K562 (cell line): ENCODE data around the gene THBS1. TPM values are rescaled to one million over a fixed set of nuclear protein-coding genes. Genes with fewer than 3 reads are reported as not detected.

Experiments
- ATAC-seq: fragments of 200-7000 bp; cut with Tn5 transposase; 3 replicates; pipeline ENCODE4 v1.9.1; 2020; ENCODE audit warnings: moderate library complexity
- BruUV-seq: library from RNA; stranded (reverse); fragments of 400-500 nt; replicated peaks from 2 replicates; lab custom pipeline; 2021; lab: Mats Ljungman, UMichigan
- CTCF ChIA-PET: fragments of 300-600 bp; formaldehyde crosslinking; extraction: SDS; loops from one replicate; lab custom pipeline; 2021; ENCODE audit warnings: low intra/inter-chr PET ratio; lab: Yijun Ruan, JAX
- POLR2A ChIA-PET: fragments of 300-600, 350-650 bp; sonication (Branson Sonifier 250); formaldehyde crosslinking; extraction: SDS; loops from one replicate; lab custom pipeline; 2021; ENCODE audit warnings: antibody characterized with exemption, inconsistent platforms; lab: Yijun Ruan, JAX
- DNase-seq, 4 experiments: peaks; one replicate each; pipeline versions ENCODE4 v3.0.0 to v3.0.0-alpha.2; 2011 to 2018; ENCODE audit warnings: low spot score in 3 of 4, mixed read lengths in 3 of 4; ENCODE audit errors: extremely low read depth in 1 of 4
- FAIRE-seq: peaks from 2 replicates; lab custom pipeline; 2011; peaks lifted over from hg19 to GRCh38; lab: Jason Lieb, UNC
- H2AFZ ChIP-seq: 2 replicates; pipeline ENCODE4 v1.6.0; 2011; ENCODE audit warnings: low read depth, low read length, control low read depth, inconsistent platforms
- H3K27ac ChIP-seq: fragments of 200-600 bp; 3 replicates; pipeline ENCODE4 v1.8.0; 2011; ENCODE audit warnings: low read depth, mild to moderate bottlenecking, control low read depth, inconsistent platforms, low read length, moderate library complexity, mixed read lengths; ENCODE audit errors: extremely low read depth
- H3K27me3 ChIP-seq, 2 experiments: fragments of 300-600 bp in 1 of 2; 2 replicates in 1 of 2; 3 replicates in 1 of 2; pipeline versions ENCODE4 v1.6.0 to v1.8.0; 2011; ENCODE audit warnings: inconsistent platforms in 2 of 2, low read length in 2 of 2, mild to moderate bottlenecking in 1 of 2, mixed read lengths in 1 of 2, moderate library complexity in 1 of 2; ENCODE audit not compliant: control insufficient read depth in 2 of 2, insufficient read depth in 2 of 2
- H3K36me3 ChIP-seq: fragments of 300-600 bp; 3 replicates; pipeline ENCODE4 v1.8.0; 2011; ENCODE audit warnings: mild to moderate bottlenecking, low read length, inconsistent platforms; ENCODE audit not compliant: control insufficient read depth, insufficient read depth
- H3K4me1 ChIP-seq, 2 experiments: fragments of 200-600 bp in 1 of 2; replicated peaks in 1 of 2; 2 replicates in 1 of 2; 3 replicates in 1 of 2; pipeline versions ENCODE4 v1.5.1 to v1.8.0; 2011; ENCODE audit warnings: inconsistent platforms in 2 of 2, low read length in 2 of 2, mild to moderate bottlenecking in 1 of 2, mixed read lengths in 1 of 2, moderate library complexity in 1 of 2; ENCODE audit not compliant: control insufficient read depth in 2 of 2, insufficient read depth in 2 of 2
- H3K4me2 ChIP-seq: 2 replicates; pipeline ENCODE4 v1.6.1; 2011; ENCODE audit warnings: low read length, control low read depth, inconsistent platforms, mixed read lengths; ENCODE audit not compliant: insufficient read depth
- H3K4me3 ChIP-seq: fragments of 200-600 bp; sonication (generic), shearing (Covaris generic); 2 replicates; pipeline ENCODE4 v1.5.1; 2016; ENCODE audit warnings: control low read depth, inconsistent platforms
- H3K79me2 ChIP-seq: fragments of 200-600 bp; 3 replicates; pipeline ENCODE4 v1.8.0; 2011; ENCODE audit warnings: low read length, inconsistent platforms; ENCODE audit not compliant: control insufficient read depth, insufficient read depth
- H3K9ac ChIP-seq, 2 experiments: 2 replicates each; pipeline versions ENCODE4 v1.6.0 to v1.6.1; 2011; ENCODE audit warnings: low read depth in 2 of 2, low read length in 2 of 2, control low read depth in 1 of 2, inconsistent platforms in 1 of 2, mild to moderate bottlenecking in 1 of 2, mixed read lengths in 1 of 2; ENCODE audit not compliant: insufficient read depth in 1 of 2
- H3K9me1 ChIP-seq: one replicate; pipeline ENCODE4 v1.6.0; 2011; ENCODE audit warnings: inconsistent platforms, mild to moderate bottlenecking, low read length, moderate library complexity; ENCODE audit not compliant: control insufficient read depth, insufficient read depth
- H3K9me3 ChIP-seq: replicated peaks from 2 replicates; pipeline ENCODE4 v1.5.1; 2011; ENCODE audit warnings: low read depth, low read length, inconsistent platforms; ENCODE audit not compliant: control insufficient read depth, insufficient read depth
- H4K20me1 ChIP-seq: replicated peaks from 2 replicates; pipeline ENCODE4 v1.6.1; 2011; ENCODE audit warnings: low read length, inconsistent platforms, mixed read lengths; ENCODE audit not compliant: control insufficient read depth, insufficient read depth
- ARNT ChIP-seq, 2 experiments: fragments of 450-650 bp; IDR thresholded peaks; 2 replicates each; pipeline ENCODE4 v1.6.1; 2016; ENCODE audit warnings: mild to moderate bottlenecking in 1 of 2
- BRCA1 ChIP-seq, 2 experiments: fragments of 450-650 bp in 1 of 2; sonication (generic) in 1 of 2; formaldehyde crosslinking in 1 of 2; IDR thresholded peaks; 2 replicates each; pipeline versions ENCODE4 v1.5.0 to v1.6.1; 2017 to 2020; ENCODE audit warnings: mild to moderate bottlenecking in 1 of 2, missing genetic modification reagents in 1 of 2
- CEBPZ ChIP-seq: fragments of 150-350 bp; IDR thresholded peaks from 2 replicates; pipeline ENCODE4 v1.6.1; 2014; ENCODE audit warnings: low read depth, mild to moderate bottlenecking, low read length, borderline replicate concordance
- DPF2 ChIP-seq: fragments of 450-650 bp; IDR thresholded peaks from 2 replicates; pipeline ENCODE4 v1.6.1; 2016
- KDM5B ChIP-seq: fragments of 200-600 bp; sonication (generic); IDR thresholded peaks from 2 replicates; pipeline ENCODE4 v1.6.1; 2012; ENCODE audit warnings: low read depth, mild to moderate bottlenecking, moderate library complexity, low read length, control low read depth, inconsistent platforms; ENCODE audit not compliant: insufficient replicate concordance
- MCM5 ChIP-seq: fragments of 450-650 bp; IDR thresholded peaks from 2 replicates; pipeline ENCODE4 v1.6.1; 2016; ENCODE audit warnings: low read depth
- OTX1 ChIP-seq: fragments of 450-650 bp; formaldehyde crosslinking; IDR thresholded peaks from 2 replicates; pipeline ENCODE4 v1.4.0; 2022; ENCODE audit warnings: mild to moderate bottlenecking
- PHF20 ChIP-seq: fragments of 450-650 bp; IDR thresholded peaks from 2 replicates; pipeline ENCODE4 v1.6.1; 2018; ENCODE audit not compliant: partially characterized antibody
- UBTF ChIP-seq, 2 experiments: IDR thresholded peaks; 2 replicates each; pipeline ENCODE4 v1.6.1; 2012; ENCODE audit warnings: improper control_type of control experiment in 2 of 2, low read depth in 2 of 2, low read length in 2 of 2, borderline replicate concordance in 1 of 2
- ZC3H11A ChIP-seq: IDR thresholded peaks from 2 replicates; pipeline ENCODE4 v1.6.1; 2012; ENCODE audit warnings: low read depth, low read length, improper control_type of control experiment
- ZKSCAN3 ChIP-seq: fragments of 250-450 bp; sonication (Bioruptor Pico); IDR thresholded peaks from 2 replicates; pipeline ENCODE4 v1.4.0; 2020
- ZNF384 ChIP-seq: IDR thresholded peaks from 2 replicates; pipeline ENCODE4 v1.6.1; 2012; ENCODE audit warnings: low read depth, low read length, improper control_type of control experiment
- ZNF431 ChIP-seq: sonication (generic); formaldehyde crosslinking; IDR thresholded peaks from 2 replicates; pipeline ENCODE4 v1.8.0; 2022; ENCODE audit warnings: mild to moderate bottlenecking, missing genetic modification reagents
- ZNF583 ChIP-seq: fragments of 250-450 bp; sonication (Bioruptor Pico); IDR thresholded peaks from 2 replicates; pipeline ENCODE4 v1.4.0; 2020
- ZNF695 ChIP-seq: fragments of 450-650 bp; formaldehyde crosslinking; IDR thresholded peaks from 2 replicates; pipeline ENCODE4 v1.4.0; 2020; ENCODE audit warnings: mild to moderate bottlenecking, moderate library complexity
- WGBS: fragments of 100-300 bp; shearing (Covaris generic); methylation state at CpG from one replicate; pipeline ENCODE4 v1.1.6; 2016; ENCODE audit warnings: low coverage, mixed read lengths; ENCODE audit not compliant: insufficient coverage; ENCODE audit errors: missing lambda C conversion rate; 5-methylcytosine and 5-hydroxymethylcytosine counted together
- in situ Hi-C: fragments of 300-500 bp; cut with MboI; formaldehyde crosslinking; loops from 4 replicates; pipeline ENCODE4 v1.15.0; 2018; ENCODE audit warnings: inconsistent platforms, mixed read lengths
- intact Hi-C: fragments of 100-400 bp; cut with micrococcal nuclease; formaldehyde crosslinking; loops from 2 replicates; pipeline ENCODE4 v1.14.2; 2022
- polyA plus RNA-seq, 8 experiments: library from polyadenylated mRNA; depleted of rRNA in 4 of 8; stranded (reverse) in 5 of 8; unstranded in 3 of 8; fragments of >200 nt; fragmentation: Nextera tagmentation in 2 of 8; fragmentation: Illumina TruSeq in 1 of 8; extraction: Ambion mirVana in 2 of 8; extraction: Trizol in 1 of 8; gene quantifications; 2 replicates each; pipeline versions ENCODE4 v1.2.1 to v1.2.3, GENCODE V29; 2011 to 2014; ENCODE audit warnings: inconsistent platforms in 1 of 8, missing spikeins in 1 of 8
- total RNA-seq, 7 experiments: library from RNA; depleted of rRNA in 6 of 7; stranded (reverse); fragments of >200 nt in 6 of 7; fragmentation: Illumina TruSeq in 2 of 7; extraction: Trizol in 2 of 7; gene quantifications; 2 replicates each; pipeline versions ENCODE4 v1.2.1 to v1.2.3, GENCODE V29; 2011 to 2021; ENCODE audit warnings: low replicate concordance in 1 of 7

Gene THBS1
- total and polyA plus RNA-seq, 9 of the 15 experiments (the other 6 are each of a cell fraction or from before 2014, with no cell fraction given), result 0.04 to 1.3 (median 0.40) TPM

- in situ Hi-C loops, result no loop called here
- Histone ChIP-seq H4K20me1 (no peaks in the 10 kb centered on the region), H3K4me3 (no peak overlapping the region), H3K9me3 (peaks cover under 1% of the 10 kb centered on the region), H3K36me3 (no peaks in the 10 kb centered on the region), H3K9ac (no peak overlapping the region), H3K9me1 (no peaks in the 10 kb centered on the region), H3K4me1 (no peaks in the 10 kb centered on the region), H3K79me2 (no peaks in the 10 kb centered on the region), H3K4me2 (no peak overlapping the region), H3K27me3 (peaks cover 17 to 18% of the 10 kb centered on the region in 2 experiments), H3K27ac (no peak overlapping the region), H2AFZ (no peak overlapping the region)
- CTCF ChIA-PET, result no interaction called here
- WGBS, result 0% methylated on average over 1 of the region's 1 CpG
- TF ChIP-seq ZNF431 (CRISPR knock-in tag), result no peak
- TF ChIP-seq CEBPZ, result no peak
- TF ChIP-seq ZNF384, result no peak
- TF ChIP-seq MCM5, result no peak
- no peak for TF ChIP-seq ARNT (IDR thresholded peaks at IDR 0.05)
- no peak for TF ChIP-seq ZC3H11A
- no peak for TF ChIP-seq KDM5B
- TF ChIP-seq BRCA1 (IDR thresholded peaks at IDR 0.05), result no peak
- TF ChIP-seq BRCA1 (CRISPR knock-in tag; IDR thresholded peaks at IDR 0.05), result no peak
- TF ChIP-seq ZNF583, result no peak
- TF ChIP-seq PHF20, result no peak
- TF ChIP-seq ZKSCAN3 (CRISPR knock-in tag), result no peak
- TF ChIP-seq UBTF (IDR thresholded peaks at IDR 0.05; ENCODE audit: borderline replicate concordance in 1 of 2, low read depth in 2 of 2, low read length in 2 of 2), result no peak
- no peak for TF ChIP-seq OTX1
- no peak for TF ChIP-seq ZNF695 (CRISPR knock-in tag)
- TF ChIP-seq DPF2, result no peak
- no TSS peak for BruUV-seq
- intact Hi-C loops, result loop anchor here (10.0 kb wide), 1 partner anchor 260 kb away; no protein-coding TSS in a partner anchor
- POLR2A ChIA-PET, result no interaction called here
- FAIRE-seq (no peak), ATAC-seq (no peak), DNase-seq (no peak)
Observed at GRCh38 chr15:39574427-39574826, 6.5 kb upstream of the THBS1 start.
